Endothelial cell of umbilical vein (primary cell): Measurements from ENCODE around the gene KCNH2.
A peak's percentile ranks its signal among the peaks of the same experiment; 100 is the strongest.

Experiments used
- POLR2A ChIP-seq: IDR thresholded peaks from 2 replicates; pipeline ENCODE4 v1.6.1; 2012; ENCODE audit warnings: low read depth, mild to moderate bottlenecking, control low read depth, low read length
- POLR2AphosphoS5 ChIP-seq: IDR thresholded peaks from 2 replicates; pipeline ENCODE4 v1.6.1; 2012; ENCODE audit warnings: low read depth, mild to moderate bottlenecking, control low read depth, low read length, moderate library complexity; ENCODE audit not compliant: insufficient read depth
- TF ChIP-seq, protein P1 (sequence below), 2 donors: IDR thresholded peaks; 1 replicate in 1 of 2; 2 replicates in 1 of 2; pipeline ENCODE4 v1.5.1; 2011; ENCODE audit warnings: low read length in 2 of 2, mild to moderate bottlenecking in 2 of 2, moderate library complexity in 2 of 2, control low read depth in 1 of 2, inconsistent platforms in 1 of 2, low read depth in 1 of 2; ENCODE audit not compliant: insufficient read depth in 1 of 2; ENCODE audit errors: extremely low read depth in 1 of 2

DNA sequence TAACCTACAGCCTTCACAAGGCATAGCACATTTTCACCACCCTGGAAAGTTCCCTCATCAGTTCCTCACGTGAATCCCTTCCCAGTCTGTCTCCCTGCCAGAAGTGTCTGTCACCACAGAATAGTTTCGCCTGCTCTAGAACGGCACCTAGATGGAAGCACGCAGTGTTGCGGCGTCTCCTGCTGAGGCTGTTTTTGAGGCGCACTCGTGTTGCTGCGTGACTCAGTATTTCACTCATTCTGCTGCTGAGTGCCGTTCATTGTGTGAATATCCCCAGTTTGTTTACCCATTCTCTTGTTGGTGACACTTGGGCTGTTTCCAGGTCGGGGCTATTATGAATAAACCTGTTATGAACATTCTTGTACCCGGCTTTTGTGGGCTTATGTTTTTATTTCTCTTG lies 25.5 kb upstream of the KCNH2 start:
- TF ChIP-seq, protein P1, sequence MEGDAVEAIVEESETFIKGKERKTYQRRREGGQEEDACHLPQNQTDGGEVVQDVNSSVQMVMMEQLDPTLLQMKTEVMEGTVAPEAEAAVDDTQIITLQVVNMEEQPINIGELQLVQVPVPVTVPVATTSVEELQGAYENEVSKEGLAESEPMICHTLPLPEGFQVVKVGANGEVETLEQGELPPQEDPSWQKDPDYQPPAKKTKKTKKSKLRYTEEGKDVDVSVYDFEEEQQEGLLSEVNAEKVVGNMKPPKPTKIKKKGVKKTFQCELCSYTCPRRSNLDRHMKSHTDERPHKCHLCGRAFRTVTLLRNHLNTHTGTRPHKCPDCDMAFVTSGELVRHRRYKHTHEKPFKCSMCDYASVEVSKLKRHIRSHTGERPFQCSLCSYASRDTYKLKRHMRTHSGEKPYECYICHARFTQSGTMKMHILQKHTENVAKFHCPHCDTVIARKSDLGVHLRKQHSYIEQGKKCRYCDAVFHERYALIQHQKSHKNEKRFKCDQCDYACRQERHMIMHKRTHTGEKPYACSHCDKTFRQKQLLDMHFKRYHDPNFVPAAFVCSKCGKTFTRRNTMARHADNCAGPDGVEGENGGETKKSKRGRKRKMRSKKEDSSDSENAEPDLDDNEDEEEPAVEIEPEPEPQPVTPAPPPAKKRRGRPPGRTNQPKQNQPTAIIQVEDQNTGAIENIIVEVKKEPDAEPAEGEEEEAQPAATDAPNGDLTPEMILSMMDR (IDR thresholded peaks at IDR 0.05; ENCODE audit: extremely low read depth in 1 of 2, insufficient read depth in 1 of 2, low read depth in 1 of 2, low read length in 2 of 2) = no peak
- TF ChIP-seq POLR2AphosphoS5 = peak; percentile 55
- no peak for TF ChIP-seq POLR2A
